ENCODE measurements around the gene ERC1.

- TF ChIP-seq CTCF (IDR thresholded peaks at IDR 0.05): no peak
- TF ChIP-seq POLR2AphosphoS5 (IDR thresholded peaks at IDR 0.05; ENCODE audit: insufficient read depth in 1 of 2, low read depth in 1 of 2): no peak
- TF ChIP-seq POLR2A (IDR thresholded peaks at IDR 0.05): no peak
Observed at GRCh38 chr12:1325666-1326065, 334.6 kb downstream of the ERC1 start.

Measured in vagina (tissue), 2 donors.